GM19043 (cell line): ENCODE data around the gene LPAR2.
"Not testable (repeated sequence)": the region's sequence is repeated elsewhere in the genome, so short reads cannot be mapped to it uniquely, and the experiment has no call there.

ENCODE experiments used
- ATAC-seq: cut with Tn5 transposase; IDR thresholded peaks from one replicate; pipeline ENCODE4 v1.9.1; 2021; ENCODE audit warnings: low read depth; ENCODE audit not compliant: unreplicated experiment

LPAR2 gene

DNA sequence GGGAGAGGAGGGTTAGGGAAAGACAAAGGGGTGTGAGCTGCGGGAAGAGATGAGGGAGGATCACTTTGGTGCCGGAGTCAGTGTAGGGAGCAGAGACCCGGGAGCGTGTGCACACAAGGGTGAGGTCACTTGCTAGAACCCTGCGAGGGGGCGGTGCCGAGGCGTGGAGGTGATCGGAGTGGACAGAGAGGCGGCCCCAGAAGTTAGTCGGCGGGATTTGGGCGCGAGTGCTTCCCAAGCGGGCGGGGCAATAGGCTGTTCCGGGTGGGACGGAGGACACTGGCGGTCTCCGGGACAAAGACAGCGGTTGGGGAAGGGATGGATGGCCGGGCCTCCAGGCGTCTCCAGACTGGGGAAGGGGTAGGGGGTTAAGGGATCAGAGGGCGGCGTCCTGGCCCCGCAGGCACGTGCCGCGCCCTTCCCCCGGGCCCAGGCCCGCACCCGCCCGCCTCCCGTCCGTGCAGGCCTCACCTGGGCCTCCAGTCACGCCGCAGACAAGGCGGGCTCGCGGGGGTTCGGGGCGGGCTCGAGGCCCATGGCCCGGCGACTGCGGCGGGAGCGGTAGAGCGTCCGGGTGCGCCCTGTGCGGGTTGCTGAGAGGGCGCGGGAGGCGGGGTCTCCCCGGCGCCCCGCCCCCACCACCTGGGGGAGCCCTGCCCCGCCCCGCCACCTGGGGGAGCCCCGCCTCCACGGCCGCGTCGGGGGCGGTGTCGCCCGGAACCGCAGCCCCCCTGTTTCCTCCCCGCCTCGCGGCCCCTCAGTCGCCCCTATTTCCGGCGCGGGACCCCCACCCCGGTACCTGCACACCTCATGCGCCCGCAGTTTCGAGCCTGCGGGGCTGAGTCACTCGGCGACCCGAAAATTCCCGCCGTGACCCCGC lies at the start of gene LPAR2:
LPAR2 (minus strand) TSS at position 600 of the 880 bp plus-strand sequence. CDS start 945 bp downstream, outside the sequence.
- ATAC-seq, result no peak

DNA sequence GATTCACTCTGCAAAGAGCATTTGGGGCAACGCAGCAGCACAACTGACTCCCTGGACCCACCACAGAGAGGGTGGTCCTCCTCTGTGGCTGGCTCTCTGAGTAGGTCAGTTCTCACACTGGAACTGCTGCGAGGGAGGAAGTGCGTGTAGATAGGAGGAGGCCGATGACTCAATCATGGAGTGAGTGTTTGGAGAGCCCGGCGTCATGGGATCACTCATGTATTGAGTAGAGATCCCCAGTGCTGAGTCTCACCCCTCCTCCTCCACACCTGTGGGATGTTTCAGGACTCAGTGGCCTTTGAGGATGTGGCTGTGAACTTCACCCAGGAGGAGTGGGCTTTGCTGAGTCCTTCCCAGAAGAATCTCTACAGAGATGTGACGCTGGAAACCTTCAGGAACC lies 49.6 kb upstream of the LPAR2 start:
- no peak for ATAC-seq

DNA sequence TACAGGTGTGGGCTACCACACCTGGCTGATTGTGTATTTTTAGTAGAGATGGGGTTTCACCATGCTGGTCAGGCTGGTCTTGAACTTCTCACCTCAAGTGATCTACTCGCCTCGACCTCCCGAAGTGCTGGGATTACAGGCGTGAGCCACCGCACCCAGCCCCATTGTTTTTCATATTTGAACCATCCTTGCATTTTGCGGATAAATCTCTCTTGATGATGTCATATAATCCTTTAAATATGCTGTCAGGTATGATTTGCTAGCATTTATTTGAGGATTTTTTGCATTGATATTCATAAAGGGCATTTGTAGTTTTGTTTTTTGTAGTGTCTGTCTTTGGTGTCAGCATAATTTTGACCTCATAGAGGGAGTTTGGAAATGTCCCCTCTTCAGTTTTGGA lies 46.3 kb upstream of the LPAR2 start:
- ATAC-seq, result no peak

DNA sequence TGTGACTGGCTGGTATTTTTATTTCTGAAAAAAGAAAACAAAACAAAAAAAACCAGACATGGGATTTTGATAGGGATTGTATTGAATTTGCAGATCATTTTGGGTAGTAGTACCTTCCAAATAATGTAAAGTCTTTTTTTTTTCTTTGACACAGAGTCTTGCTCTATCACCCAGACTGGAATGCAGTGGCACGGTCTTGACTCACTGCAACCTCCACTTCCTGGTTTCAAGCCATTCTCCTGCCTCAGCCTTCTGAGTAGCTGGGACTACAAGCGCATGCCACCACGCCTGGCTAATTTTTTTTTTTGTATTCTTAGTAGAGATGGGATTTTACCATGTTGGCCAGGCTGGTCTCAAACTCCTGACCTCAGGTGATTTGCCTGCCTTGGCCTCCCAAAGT lies 44.8 kb upstream of the LPAR2 start:
- ATAC-seq, result no peak

DNA sequence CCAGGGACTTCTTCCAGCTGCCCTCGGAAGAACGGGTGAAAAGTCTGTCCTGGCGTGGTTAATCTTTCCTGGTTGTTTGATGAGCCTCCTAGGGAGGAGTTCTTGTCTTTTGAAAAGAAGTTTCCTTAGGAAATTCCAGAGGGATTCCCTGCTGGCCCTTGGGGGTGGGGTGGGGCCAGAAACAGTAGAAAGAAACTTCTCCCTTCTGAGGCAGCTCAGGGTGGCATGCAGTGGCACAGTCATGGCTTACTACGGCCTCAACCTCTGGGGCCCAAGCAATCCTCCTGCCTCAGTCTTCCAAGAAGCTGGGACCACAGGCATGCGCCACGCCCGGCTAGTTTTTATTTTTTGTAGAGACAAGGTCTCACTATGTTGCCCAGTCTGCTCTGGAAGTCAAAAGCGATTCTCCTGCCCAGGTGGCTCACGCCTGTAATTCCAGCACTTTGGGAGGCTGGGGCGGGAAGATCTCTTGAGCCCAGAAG lies 42.1 kb upstream of the LPAR2 start:
- ATAC-seq, result no peak

DNA sequence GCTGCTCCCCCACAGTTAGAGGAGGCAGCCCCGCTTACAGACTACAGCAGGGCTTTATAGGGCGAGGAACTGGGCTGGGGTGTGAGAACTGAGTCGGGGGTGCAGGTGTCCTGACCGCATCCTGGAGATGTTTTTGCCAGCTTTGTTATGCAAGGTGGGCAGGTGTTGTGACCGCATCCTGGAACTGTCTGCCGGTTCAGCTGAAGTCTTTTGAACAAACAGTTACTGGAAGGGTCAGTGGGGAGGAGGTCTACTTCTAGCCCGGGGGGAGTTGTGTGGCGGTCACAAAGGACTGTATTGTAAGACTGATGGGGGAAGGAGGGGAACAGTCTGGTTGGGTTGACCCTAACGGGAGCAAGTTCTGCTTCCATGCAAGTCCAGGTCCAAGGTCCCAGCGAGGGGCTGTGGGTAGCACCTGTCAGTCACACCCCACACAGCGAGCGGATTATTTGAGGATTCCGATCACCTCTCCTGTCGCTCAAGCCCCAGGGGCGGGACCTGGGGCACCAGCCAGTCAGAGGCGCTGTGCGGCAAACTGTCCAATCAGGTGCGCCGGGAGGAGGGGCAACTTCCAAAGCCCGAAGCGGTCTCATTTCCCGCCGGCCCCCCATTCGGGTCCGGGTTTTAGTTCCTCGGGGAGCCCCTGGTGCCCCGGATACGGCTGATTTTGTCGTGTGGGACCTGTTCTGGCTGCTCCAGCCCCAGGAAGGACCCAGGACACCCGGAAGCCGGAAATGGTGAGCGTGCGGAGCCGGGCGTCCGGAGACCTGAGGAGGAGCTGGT lies 40.4 kb upstream of the LPAR2 start, which contains the start of gene ZNF101:
ZNF101 (plus strand) TSS at position 610 of the 783 bp plus-strand sequence; CDS start at position 735, 125 bp downstream.
- peak; percentile 63 for ATAC-seq

DNA sequence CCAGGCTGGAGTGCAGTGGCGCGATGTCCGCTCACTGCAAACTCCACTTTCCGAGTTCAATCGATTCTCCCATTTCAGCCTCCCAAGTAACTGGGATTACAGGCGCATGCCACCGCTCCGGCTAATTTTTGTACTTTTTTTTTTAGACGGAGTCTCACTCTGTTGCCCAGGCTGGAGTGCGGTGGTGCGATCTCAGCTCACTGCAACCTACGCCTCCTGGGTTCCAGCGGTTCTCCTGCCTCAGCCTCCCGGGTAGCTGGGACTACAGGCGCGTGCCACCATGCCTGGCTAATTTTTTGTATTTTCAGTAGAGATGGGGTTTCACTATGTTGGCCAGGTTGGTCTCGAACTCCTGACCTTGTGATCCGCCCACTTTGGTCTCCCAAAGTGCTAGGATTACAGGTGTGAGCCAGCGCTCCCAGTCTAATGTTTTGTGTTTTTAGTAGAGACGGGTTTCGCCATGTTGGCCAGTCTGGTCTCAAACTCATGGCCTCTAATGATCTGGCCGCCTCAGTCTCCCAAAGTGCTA lies 37.5 kb upstream of the LPAR2 start:
- ATAC-seq, result not testable (repeated sequence)

DNA sequence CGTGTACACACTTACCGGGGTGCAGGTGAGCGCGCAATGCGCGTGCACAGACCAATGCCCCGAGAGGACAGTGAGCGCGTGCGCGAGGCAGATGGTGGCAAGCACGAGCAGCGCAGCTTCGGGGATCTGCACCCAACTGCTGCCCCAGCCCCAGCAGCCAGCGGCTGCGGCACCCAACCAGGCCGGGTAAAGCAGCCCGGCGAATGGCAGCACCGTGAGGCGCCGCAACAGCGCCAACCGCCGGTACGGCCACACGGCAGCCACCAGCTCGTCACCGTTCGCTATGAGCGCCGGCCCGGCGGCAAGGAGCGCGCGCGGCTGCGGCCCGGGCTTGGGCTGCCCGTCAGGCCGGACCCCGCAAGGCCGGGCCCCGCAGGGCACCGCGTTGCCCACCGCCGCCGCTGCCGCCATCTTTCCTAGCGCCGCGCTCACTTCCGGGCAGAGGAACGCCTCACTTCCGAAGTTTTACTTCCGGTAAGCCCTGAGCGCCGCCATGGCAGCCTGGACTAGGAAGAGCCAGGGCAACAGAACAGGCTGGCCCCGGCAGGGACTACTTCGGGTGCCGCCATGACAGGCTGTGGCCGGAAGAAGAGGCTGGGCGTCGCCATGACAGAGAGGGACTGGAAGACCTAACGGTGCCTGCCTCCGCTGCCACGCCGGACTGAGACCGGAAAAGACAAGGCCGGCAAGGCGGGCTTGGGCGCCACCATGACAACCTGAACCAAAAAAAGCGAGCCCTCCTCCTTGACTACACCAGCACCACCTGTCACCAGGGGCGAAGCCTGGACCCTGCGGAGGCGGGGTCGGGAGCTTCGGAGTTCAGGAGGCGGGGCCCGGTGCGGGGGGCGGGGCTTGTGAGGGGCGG lies 35.5 kb upstream of the LPAR2 start, which contains the start of gene ATP13A1:
ATP13A1 (minus strand) TSS at position 421 of the 865 bp plus-strand sequence; CDS start at position 411, 10 bp downstream.
- ATAC-seq, result peak; percentile 54

DNA sequence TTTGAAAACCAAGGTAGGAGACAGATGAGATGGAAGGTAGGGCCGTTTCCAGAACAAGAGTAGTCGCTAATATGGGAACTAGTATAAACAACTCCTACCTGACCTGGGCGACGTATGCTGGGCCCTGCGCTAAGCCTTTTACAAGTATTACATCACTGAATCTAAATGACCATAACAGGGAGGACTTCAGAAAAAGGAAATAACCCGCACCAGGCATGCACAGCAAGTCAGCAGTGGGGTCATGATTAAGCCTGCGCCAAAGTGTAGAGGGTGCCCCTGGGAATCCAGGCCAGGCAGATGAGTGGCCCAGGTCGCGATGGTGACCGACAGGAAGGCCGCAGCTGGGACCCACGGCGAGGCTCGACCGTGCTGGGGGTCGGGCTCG lies 34.8 kb upstream of the LPAR2 start:
- no peak for ATAC-seq

DNA sequence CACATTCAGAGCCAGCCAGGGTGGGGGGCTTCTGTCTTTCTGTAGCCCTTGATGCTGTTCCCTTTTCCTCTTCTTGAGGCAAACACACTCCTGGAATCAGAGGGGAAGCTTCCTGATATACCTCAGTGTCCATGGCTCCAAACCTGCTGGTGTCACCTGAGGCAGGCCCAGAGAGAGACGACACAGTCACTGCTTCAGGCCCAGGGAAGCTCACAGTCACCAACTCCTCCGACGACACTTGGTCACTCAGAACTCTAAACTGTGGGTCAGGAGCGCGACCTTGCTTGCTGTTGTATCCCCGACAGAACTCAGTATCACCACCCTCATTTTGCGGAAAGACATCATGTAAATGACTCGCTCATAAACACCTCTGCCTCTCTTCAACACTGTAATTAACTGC lies 34.3 kb upstream of the LPAR2 start:
- ATAC-seq, result no peak

DNA sequence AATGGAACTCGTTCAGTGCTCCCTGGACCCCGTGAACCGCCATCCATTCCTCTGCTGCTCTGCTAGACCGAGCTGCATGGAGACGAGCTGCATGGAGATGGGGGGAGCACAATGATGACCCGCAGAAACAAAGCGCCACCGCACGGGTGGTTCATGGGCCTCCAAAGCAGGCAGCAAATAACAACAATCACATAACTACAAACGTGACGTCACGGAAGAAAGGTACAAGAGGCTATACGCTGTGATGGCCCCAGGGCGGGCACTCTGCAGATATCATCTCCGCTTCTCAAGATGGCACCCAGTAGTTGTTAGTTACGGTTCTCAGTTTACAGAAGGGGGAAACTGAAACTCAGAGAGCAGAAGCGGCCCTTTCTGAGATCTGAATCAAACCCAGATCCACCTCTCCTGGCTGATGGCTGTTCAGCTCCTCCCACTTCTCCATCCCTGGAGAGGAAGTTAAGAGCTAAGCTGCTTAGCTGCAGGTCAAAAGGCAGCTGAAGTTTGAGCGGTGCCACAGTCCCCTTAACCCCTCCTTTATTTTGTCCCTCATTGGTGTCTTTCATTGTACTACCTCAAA lies 33.7 kb upstream of the LPAR2 start:
- peak; percentile 40 for ATAC-seq

DNA sequence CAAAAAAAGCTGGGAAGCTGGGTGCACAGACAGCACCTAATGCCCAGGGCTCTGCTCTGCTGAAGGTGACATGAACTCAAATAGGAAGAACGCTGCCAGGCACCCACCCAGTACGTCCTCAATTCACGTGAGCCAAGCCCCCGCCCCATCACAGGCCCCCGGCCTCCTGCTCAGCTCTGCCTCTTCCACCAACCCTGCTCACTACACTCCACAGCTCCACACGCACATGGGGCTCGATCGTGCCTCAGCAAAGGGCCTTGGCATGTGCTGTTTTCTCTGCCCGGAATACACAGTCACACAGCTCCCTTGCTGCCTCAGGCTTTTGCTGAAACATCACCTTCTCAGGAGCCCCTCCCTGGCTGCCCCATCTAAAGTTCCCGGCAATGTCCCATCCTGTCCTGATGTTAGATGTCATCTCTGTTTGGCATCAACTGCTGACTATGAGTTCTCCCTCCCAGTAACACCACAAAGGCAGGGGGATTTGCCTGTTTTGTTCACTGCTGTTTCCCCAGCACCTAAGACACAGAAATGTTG lies 33.2 kb upstream of the LPAR2 start:
- ATAC-seq, result no peak

DNA sequence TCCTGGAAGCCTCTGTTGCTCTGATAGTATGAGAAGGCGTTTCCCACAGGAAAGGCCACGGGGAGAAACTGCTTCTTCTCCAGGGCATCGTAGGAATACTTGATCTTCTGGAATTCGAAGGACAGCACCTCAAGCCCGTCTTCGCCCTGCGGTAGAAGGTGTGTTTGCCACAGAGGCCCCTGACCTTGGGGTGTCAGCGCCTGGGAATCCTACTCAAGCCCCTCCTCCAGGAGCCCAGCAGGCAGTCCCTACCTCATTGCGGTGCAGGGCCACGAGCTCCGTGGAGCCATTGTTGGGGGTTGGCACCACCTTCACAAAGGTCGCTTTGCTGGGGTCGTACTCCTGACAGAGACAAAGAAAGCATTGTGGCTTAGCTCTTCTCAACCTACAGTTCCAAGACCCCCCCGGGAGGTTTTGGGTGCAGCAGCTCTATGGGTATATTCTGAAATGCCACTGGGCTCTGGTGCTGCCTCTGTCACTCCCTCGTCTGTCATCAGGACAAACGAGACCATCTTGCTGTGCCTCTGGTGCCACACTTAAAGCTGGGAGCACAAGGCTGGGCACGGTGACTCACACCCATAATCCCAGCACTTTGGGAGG lies 31.7 kb upstream of the LPAR2 start:
- no peak for ATAC-seq

DNA sequence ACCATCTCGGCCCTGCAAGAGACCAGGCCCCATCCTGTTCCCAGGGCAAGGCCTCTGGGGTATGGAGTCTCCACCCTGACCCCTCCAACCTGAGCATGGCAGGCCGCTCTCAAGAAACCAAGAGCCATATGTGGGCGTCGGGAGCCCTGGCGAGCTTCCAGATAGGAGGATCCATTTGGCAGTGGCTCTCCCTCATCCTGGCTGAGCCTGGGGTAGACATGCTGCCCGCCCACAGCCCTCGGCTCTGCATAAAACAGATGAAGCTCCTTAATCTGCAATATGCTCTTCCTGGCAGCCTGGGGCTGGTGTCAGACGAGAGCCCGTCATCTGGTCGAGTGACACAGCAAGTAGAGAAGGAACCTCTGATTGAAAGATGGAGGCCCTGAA lies 29.4 kb upstream of the LPAR2 start:
- no peak for ATAC-seq

DNA sequence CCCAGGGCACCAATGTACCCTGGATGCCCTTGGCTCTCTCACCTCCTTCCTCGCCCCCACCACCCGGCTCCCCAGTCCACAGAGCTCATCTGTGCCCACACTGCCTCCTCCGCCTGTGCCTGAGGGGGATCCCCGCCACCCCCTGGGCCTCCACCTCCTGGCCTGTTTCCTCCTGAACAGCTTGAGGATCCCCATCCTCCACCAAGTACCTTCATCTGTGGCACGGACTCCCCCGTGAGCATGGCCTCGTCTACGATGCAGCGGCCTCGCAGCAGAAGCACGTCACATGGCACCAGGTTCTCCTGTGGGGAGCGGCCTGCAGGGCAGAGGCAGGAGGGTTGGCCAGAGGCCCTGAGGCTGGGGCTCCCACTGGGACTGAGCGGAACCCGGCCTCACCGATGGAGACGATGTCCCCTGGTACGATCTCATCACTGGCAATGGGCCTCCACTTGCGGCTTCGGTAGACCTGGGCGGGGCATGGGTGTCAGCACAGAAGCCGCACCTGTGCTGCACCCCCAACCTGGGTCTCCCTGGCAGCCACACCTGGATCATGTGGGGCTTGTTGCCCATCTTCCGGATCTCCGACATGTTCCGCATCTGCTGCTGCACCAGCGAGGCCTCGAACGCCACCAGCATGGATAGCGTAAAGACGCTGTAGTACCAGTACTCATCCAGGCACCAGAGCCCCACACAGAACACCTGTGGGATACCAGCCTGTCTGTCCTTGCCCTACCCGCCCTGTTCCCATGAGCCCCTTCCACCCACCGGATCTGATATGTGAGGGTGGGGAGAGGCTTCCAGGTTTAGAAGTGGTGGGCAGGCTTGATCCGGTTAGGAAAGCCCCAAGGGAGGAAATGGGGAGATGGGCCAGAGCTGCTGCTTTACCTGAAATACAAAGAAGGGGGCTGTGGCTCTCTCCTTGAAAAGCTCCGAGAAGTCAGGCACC lies 28.7 kb upstream of the LPAR2 start:
- no peak for ATAC-seq

DNA sequence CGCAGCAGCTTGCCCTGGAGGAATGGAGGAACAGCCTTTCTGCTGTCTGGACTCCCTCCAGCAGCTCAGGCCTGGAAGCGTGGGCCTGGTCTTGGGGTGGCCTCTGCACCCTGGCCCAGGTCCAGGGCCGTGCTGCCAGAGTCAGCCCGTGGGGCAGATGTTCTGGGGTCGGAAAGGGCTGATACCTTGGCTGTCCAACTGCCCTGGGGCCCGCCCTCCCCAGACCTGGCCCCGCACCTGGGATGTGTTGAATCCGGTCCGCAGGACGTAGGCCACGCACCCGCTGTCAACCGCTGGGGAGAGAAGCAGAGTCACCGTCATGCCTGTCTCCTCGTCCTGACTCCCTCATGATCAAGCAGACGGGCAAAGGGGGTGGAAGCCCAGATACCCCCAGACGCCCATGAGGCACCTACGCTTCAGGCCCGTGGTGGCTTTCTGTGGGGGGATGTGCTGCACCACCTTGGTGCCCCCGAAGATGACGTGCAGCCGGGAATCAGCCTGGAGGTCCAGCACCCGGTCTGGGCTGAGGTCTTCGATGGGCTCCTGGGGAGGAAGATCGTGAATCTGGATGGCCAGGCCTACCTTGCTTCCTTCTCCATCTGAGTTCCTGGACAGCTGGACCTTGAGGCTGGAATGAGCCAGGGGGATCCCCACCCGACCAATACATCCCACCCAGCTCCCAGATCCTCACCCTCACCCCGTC lies 27.8 kb upstream of the LPAR2 start:
- ATAC-seq, result no peak

DNA sequence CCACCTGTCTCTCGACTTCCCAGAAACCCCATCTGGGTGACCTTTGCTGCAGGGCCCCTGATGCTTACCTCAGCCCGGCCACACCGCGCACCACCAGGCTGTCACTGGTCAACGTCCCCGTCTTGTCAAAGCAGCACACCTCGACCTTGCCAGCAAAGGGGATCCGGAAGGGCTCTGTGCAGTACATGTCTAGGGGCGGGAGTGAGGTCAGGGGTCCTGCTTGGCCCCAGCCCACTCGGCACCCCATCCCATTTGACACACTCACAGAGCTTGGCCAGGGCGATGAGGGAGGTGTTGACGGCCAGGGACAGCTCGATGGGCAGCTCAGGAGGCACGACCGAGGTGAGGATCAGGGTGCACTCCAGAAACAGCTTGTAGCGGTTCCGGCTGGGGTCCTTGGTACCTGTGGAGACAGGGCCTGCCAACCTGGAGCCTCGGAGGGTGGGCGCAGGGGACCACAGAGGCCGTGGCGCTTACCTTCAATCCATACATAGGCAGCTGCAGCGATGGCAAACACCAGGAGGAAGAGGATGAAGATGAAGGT lies 27.1 kb upstream of the LPAR2 start:
- ATAC-seq, result no peak
